ENCODE measurements around the gene ZNF407. TPM values are rescaled to one million over a fixed set of nuclear protein-coding genes. Genes with fewer than 3 reads are reported as not detected.

ZNF407 gene
- total and polyA plus RNA-seq, 2 of the 13 experiments (the other 11 are each of a cell fraction or from before 2014, with no cell fraction given): 2.3 to 8.7 TPM

- TF ChIP-seq ZKSCAN5 (CRISPR knock-in tag; IDR thresholded peaks at IDR 0.05) (no peak), TAF15 (IDR thresholded peaks at IDR 0.05; ENCODE audit: low read depth, low read length, poor library complexity, severe bottlenecking) (no peak), ZFX (CRISPR knock-in tag; IDR thresholded peaks at IDR 0.05; ENCODE audit: low read depth) (peak; percentile 54), KMT2B (CRISPR knock-in tag; IDR thresholded peaks at IDR 0.05) (peak; percentile 77), ZNF609 (CRISPR knock-in tag; IDR thresholded peaks at IDR 0.05; ENCODE audit: borderline replicate concordance) (no peak; the same call in 1 of the 2 replicates), ELK4 (CRISPR knock-in tag; IDR thresholded peaks at IDR 0.05; ENCODE audit: borderline replicate concordance) (no peak), ZNF333 (CRISPR knock-in tag; IDR thresholded peaks at IDR 0.05; ENCODE audit: borderline replicate concordance) (no peak), ZNF232 (CRISPR knock-in tag; IDR thresholded peaks at IDR 0.05; ENCODE audit: borderline replicate concordance) (no peak), ATF5 (CRISPR knock-in tag; IDR thresholded peaks at IDR 0.05; ENCODE audit: low read depth) (no peak), MAFK (conservative IDR thresholded peaks at IDR 0.05 in 1 of 2, IDR thresholded peaks at IDR 0.05 in 1 of 2; ENCODE audit: low read length in 2 of 2) (no peak), GATAD2A (CRISPR knock-in tag; IDR thresholded peaks at IDR 0.05) (peak; percentile 11; the same call in 1 of the 2 replicates), ZNF124 (CRISPR knock-in tag; IDR thresholded peaks at IDR 0.05) (no peak), ZNF276 (CRISPR knock-in tag; IDR thresholded peaks at IDR 0.05; ENCODE audit: low read depth) (no peak), CBX5 (CRISPR knock-in tag; IDR thresholded peaks at IDR 0.05; ENCODE audit: borderline replicate concordance) (no peak), U2AF1 (optimal IDR thresholded peaks at IDR 0.05; ENCODE audit: low read depth, low read length) (peak; percentile 52), ZBTB44 (CRISPR knock-in tag; IDR thresholded peaks at IDR 0.05) (0 out of 2 replicates have a peak, but pooled peaks have one; percentile 68), CC2D1A (CRISPR knock-in tag; IDR thresholded peaks at IDR 0.05) (no peak)
These were observed 806 bp downstream of the ZNF407 start (continued) for GRCh38 chr18:74598350-74599001.
